DND-41 (cell line): ENCODE results near the gene OTOGL.

Experiments
- EZH2 ChIP-seq: IDR thresholded peaks from 3 replicates; pipeline ENCODE4 v1.6.1; 2012; ENCODE audit warnings: borderline replicate concordance, low read depth, mild to moderate bottlenecking, moderate library complexity, low read length, inconsistent platforms; ENCODE audit not compliant: severe bottlenecking
- TF ChIP-seq, protein P1 (sequence below): IDR thresholded peaks from 2 replicates; pipeline ENCODE4 v1.5.1; 2012; ENCODE audit warnings: borderline replicate concordance, low read length, moderate library complexity, mild to moderate bottlenecking; ENCODE audit not compliant: poor library complexity, severe bottlenecking; ENCODE audit errors: extremely low read depth

DNA sequence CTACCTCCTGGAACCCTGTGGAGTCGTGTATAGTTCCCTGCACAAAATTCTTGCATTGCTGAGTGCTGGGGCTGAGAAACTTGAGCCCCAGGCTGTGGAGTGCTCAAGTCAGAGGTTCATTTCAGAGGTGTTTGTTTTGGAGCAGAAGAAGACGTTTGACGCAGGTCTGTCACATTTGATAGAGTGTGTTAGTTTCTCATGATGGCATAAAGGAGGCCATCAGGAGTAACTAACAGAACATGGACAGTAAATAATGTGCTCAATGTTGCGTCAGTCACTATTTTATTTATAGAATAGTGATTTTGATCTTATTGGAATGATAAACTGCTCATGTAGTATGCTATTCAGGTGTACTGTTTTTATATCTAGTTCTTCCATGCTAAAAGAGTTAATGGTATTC lies 44.2 kb downstream of the OTOGL start:
- TF ChIP-seq, protein P1, sequence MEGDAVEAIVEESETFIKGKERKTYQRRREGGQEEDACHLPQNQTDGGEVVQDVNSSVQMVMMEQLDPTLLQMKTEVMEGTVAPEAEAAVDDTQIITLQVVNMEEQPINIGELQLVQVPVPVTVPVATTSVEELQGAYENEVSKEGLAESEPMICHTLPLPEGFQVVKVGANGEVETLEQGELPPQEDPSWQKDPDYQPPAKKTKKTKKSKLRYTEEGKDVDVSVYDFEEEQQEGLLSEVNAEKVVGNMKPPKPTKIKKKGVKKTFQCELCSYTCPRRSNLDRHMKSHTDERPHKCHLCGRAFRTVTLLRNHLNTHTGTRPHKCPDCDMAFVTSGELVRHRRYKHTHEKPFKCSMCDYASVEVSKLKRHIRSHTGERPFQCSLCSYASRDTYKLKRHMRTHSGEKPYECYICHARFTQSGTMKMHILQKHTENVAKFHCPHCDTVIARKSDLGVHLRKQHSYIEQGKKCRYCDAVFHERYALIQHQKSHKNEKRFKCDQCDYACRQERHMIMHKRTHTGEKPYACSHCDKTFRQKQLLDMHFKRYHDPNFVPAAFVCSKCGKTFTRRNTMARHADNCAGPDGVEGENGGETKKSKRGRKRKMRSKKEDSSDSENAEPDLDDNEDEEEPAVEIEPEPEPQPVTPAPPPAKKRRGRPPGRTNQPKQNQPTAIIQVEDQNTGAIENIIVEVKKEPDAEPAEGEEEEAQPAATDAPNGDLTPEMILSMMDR, result no peak
- no peak for TF ChIP-seq EZH2
